GM12872 (cell line): ENCODE data around the gene MSRB3.

Experiments used
- TF ChIP-seq, protein P1 (sequence below): IDR thresholded peaks from 3 replicates; pipeline ENCODE4 v1.5.1; 2011; ENCODE audit warnings: low read depth, mild to moderate bottlenecking, low read length, moderate library complexity; ENCODE audit not compliant: insufficient read depth

MSRB3 gene

DNA sequence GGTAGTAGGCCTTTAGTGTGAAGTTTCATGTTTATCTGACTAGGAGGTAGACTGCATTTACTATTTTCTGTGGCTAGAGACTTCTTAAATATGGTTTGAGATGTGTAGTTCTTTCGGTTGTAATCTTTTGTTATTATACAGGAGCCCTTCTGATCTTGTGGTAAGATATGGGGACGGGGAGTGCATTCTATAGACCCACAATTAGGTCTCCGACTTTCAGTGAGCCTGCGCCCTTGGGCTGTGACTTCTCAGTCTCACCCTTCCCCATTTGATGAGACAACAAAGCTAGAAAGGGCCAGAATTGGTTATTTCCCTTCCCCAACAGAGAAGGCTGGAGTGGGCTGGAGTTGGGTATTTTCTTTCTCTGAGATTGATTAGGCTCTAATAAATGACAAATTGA, 130.0 kb downstream of the MSRB3 start:
- TF ChIP-seq, protein P1, sequence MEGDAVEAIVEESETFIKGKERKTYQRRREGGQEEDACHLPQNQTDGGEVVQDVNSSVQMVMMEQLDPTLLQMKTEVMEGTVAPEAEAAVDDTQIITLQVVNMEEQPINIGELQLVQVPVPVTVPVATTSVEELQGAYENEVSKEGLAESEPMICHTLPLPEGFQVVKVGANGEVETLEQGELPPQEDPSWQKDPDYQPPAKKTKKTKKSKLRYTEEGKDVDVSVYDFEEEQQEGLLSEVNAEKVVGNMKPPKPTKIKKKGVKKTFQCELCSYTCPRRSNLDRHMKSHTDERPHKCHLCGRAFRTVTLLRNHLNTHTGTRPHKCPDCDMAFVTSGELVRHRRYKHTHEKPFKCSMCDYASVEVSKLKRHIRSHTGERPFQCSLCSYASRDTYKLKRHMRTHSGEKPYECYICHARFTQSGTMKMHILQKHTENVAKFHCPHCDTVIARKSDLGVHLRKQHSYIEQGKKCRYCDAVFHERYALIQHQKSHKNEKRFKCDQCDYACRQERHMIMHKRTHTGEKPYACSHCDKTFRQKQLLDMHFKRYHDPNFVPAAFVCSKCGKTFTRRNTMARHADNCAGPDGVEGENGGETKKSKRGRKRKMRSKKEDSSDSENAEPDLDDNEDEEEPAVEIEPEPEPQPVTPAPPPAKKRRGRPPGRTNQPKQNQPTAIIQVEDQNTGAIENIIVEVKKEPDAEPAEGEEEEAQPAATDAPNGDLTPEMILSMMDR = no peak

DNA sequence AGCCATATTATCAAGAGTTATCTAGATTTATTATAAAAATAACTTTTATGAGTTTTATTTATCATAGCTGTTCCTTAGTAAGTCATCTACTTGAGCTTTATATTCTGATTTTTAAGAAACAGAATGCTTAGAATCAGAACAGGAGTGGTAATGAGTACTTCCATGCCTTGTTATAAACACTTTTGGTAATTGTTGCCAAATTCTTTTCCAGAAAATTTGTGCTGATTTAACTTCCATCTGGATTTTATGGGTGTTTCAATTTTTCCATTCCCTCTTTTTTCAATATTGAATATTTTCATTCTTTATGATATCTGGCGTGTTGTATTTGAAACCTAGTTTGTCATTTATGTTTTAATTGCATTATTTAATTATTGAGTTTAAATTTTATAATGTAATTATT, 131.2 kb downstream of the MSRB3 start:
- TF ChIP-seq, protein P1 = no peak

DNA sequence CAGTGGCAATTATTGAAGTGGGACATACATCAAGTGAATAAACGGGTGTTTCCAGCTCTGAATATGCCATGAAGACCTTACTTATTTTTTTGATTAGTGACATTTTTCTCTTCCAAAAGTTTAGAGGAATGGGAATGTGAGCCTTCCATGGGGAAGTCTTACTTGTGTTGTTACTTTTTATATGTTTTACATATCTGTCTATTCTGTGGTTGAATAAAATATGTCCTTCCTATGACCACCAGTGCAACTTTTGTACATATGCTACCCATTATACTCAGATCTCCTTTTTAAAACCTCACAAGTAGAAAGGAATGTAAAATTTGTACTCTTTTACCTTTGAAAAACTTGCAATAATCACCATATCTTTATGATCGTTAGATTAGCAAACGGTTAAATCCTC, 132.7 kb downstream of the MSRB3 start:
- TF ChIP-seq, protein P1 = no peak

- TF ChIP-seq, protein P1 = no peak
Observed at GRCh38 chr12:65414526-65414925, 136.0 kb downstream of the MSRB3 start.

GRCh38 chr12:65415826-65416225, 137.3 kb downstream of the MSRB3 start:
- TF ChIP-seq, protein P1 = no peak

GRCh38 chr12:65419284-65420072, 141.0 kb downstream of the MSRB3 start:
- TF ChIP-seq, protein P1 = no peak

DNA sequence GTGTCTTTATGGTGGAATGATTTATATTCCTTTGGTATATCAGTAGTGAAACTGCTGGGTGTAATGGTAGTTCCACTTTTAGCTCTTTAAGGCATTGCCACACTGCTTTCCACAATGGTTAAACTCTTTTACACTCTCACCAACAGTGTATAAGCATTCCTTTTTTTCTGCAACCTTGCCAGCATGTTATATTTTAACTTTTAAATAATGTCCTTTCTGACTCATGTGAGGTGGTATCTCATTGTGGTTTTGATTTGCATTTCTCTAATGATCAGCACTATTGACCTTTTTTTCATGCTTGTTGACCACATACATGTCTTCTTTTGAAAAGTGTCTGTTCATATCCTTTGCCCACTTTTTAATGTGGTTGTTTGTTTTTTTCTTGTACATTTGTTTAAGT, 142.5 kb downstream of the MSRB3 start:
- TF ChIP-seq, protein P1 = no peak
